ENCODE measurements around the gene AP3S1.
"Not testable (repeated sequence)": the region's sequence is repeated elsewhere in the genome, so short reads cannot be mapped to it uniquely, and the experiment has no call there.

The AP3S1 gene

DNA sequence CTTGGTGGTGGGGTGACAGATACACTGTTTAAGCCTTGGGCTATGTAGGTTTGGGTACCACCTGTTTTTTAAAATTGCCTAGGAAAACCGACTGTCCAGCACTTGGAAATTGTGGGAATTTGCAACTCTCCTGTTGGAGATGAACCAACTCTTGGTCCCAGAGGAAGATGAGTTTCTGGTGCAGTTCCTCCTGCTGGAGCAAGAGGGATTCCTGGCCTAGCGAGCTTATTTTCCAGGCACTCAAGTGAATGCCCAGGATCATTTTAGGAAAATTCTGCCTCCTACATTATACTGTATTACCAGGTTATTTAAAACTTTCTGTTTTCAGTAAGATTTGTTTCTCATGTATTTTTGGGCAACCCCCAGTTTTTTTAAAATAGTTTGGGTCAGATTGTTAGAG lies 33.7 kb downstream of the AP3S1 start:
- no peak for DNase-seq

DNA sequence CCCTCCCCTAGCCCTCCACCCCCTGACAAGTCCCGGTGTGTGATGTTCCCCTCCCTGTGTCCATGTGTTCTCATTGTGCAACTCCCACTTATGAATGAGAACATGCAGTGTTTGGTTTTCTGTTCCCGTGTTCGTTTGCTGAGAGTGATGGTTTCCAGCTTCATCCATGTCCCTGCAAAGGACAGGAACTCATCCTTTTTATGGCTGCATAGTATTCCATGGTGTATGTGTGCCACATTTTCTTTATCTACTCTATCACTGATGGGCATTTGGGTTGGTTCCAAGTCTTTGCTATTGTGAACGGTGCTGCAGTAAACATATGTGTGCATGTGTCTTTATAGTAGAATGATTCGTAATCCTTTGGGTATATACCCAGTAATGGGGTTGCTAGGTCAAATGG lies 35.6 kb downstream of the AP3S1 start:
- not testable (repeated sequence) for DNase-seq

DNA sequence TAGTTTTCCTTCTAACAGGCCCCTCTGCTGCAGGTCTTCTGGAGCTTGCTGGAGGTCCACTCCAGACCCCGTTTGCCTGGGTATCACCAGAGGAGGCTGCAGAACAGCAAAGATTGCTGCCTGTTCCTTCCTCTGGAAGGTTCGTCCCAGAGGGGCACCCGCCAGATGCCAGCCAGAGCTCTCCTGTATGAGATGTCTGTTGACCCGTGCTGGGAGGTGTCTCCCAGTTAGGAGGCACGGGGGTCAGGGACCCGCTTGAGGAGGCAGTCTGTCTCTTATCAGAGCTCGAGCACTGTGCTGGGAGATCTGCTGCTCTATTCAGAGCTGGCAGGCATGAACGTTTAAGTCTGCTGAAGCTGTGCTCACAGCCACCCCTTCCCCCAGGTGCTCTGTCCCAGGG lies 40.7 kb downstream of the AP3S1 start:
- not testable (repeated sequence) for DNase-seq

DNA sequence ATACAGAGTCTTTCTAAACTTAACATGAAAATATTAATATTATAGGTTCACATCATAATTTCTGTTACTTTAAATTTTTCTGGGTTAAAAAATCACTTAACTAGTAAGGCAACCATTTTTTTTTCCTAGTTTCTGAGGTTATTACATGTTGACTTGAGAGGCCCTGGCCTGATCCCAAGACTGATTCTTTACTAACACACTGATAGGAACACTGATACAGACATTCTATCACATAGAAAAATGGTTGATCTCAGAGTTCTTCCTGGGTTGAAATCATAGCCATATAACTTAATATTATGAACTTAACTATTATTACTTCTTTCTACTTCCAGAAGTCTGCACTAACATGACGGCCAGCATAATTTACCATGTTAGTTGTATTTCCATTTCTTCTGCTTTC lies 43.0 kb downstream of the AP3S1 start:
- DNase-seq: no peak

DNA sequence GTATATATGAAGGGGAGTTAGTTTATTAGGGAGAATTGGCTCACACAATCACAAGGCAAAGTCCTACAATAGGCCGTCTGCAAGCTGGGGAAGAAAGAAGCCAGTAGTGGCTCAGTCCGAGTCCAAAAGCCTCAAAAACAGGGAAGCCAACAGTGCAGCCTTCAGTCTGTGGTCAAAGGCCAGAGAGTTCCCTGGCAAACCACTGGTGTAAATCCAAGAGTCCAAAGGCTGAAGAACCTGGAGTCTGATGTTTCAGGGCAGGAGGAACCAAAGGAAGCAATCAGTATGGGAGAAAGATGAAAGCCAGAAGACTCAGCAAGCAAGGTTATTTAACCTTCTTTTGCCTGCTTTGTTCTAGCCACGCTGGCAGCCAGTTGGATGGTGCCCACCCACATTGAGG lies 43.5 kb downstream of the AP3S1 start:
- not testable (repeated sequence) for DNase-seq

DNA sequence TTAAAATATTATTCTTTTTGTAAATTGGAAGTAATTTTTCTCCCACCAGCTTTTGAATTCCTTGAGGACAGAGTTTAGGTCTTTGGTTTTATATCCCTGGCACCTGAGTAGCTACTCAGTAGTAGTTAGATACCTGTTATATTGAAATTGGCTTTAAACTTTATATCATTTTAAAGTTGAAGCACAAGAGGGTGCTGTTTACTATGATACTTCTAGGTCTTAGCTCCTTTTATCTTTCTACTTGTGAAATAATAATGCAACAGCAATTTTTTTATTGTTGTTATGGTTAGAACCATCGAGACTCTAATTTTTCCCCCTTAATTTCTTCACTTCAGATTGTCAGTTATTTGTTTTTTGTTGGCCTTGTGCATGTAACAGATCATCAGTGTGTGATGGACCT lies 46.3 kb downstream of the AP3S1 start:
- no peak for DNase-seq

DNA sequence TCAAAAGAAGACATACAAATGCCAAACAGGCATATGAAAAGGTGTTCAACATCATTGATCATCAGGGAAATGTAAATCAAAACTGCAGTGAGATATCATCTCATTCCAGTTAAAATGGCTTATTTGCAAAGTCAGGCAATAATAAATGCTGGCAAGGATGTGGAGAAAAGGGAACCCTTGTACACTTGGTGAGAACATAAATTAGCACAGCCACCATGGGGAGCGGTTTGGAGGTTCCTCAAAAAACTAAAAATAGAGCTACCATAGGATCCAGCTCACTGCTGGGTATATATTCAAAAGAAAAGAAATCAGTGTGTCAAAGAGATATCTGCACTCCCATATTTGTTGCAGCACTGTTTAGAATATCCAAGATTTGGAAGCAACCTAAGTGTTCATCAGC lies 50.3 kb downstream of the AP3S1 start:
- no peak for DNase-seq

DNA sequence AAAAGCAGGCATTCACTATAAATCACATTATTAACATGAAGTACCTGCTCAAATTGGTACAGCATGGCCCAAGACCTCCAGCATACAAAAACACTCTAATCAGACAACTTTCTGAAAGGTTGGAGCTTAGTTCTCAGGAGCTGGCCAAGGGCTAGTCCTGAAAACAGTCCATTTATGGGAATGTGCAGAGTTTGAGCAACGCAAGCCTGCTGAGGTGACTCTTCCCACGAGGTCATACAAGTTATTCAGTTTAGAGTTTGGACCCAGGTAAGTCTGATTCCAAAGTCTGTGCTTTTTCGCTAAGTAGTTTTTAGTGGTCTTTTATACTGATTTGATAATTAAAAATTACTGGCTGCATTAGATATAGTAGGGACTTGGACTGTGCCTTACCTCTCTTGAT lies 52.6 kb downstream of the AP3S1 start:
- DNase-seq: no peak

DNA sequence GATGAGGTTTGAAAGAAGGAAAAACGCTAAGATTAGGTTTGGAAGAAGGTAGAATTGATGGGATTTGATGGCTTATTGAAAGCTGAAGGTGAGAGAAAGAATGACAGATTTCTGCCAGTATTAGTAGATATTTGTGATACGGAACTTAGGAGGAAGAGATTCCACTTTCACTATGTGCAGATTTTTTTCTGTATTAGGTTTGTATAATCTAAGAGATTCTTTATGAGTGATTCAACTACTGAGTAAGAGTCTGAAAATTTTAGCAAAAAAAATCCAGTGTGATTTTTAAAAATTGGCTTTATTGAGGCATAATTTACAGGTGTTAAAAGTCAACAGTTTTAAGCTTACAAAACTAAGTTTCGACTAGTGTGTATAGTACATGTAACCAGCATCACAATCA lies 54.1 kb downstream of the AP3S1 start:
- no peak for DNase-seq

DNA sequence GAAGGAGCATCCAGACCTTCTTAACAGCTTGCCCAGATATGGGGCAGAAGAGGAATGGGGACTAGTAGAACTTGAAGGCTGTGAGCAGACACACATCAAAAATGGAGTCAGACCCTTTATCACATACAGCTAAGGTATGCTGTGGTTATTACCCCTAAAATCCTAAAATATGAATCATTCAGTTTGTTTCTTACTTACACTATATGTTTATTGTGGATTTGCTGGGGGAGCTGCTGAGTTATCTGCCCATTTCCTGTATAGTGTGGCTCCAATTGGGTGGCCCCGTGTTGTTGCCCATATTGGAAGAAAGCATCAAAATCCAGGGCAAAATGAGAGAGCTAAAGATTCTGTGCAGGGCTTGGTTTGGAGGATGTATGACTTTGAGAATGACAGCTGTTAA lies 56.9 kb downstream of the AP3S1 start:
- no peak for DNase-seq

DNA sequence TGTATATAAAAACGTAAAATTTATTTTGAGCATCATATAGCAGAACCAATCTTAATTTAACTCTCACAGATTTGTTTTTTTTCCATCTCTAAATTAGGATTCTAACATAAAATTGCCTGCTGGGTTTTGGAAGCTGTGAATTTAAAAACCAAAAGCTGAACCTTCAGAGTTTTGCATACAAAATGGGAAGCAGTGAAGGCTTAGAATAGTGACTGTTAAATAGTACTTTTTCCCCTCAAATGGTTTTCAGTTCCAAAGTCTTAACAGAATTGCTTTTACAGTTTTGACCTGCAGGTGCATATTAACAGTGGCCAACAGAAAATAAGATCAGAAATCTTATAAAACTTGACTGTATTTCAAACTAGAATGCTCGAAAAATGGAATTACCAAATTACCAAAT lies 65.4 kb downstream of the AP3S1 start:
- DNase-seq: no peak

DNA sequence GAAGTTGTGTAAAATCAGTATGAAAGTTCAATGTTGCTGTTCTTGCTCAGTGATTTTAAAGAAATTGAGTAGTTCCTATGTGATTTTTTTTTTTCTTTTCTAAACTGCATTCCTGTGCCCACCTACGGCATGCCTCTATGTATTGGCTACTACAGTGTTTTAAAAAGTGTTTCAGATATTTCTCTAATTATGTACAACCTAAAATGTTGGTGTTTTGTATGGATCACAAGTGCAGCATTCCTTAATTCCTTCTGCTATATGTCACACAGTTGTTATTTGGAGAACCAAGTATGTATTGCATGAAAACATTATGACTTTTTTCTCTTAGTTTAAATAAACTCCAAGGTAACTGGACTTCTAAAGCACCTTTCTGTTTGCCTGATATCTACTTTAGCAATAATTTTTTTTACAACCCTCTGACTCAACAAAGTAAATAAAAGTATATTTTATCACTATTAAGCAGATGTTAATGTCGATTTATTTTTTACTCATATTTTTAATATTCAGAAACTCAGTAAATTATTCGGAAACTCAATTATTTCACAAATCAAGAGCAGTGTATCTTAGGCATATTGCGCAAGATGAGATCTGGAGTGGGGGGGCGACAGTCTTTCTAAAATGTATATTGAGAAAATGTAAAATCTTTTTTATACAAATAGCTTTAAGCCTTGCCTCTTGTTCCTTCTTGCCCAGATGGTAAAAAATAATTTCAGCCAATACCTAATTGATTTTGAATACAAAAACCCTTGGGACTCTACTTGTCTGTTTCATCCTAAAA lies 72.1 kb downstream of the AP3S1 start:
- DNase-seq: not testable (repeated sequence)

DNA sequence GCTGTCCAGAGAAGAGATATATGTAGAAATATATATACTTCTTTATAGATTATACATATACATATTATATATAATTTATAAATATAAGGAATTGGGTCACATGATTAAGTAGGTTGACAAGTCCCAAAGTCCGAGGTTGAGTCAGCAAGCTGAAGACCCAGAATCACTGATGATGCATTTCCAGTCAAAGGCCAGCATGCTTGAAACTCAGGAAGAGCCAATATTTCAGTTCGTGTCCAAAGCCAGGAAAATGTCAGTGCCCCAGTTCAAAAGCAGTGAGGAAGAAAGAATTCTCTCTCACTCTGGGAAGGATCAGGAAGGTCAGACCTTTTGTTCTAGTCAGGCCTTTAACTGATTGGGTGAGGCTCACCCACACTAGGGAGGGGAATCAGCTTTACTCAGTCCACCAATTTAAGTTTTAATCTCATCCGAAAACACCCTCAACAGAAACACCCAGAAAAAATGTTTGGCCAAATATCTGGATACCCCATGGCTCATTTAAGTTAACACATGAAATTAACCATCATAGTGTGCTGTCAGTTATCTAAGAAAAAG lies 78.5 kb downstream of the AP3S1 start:
- DNase-seq: no peak

DNA sequence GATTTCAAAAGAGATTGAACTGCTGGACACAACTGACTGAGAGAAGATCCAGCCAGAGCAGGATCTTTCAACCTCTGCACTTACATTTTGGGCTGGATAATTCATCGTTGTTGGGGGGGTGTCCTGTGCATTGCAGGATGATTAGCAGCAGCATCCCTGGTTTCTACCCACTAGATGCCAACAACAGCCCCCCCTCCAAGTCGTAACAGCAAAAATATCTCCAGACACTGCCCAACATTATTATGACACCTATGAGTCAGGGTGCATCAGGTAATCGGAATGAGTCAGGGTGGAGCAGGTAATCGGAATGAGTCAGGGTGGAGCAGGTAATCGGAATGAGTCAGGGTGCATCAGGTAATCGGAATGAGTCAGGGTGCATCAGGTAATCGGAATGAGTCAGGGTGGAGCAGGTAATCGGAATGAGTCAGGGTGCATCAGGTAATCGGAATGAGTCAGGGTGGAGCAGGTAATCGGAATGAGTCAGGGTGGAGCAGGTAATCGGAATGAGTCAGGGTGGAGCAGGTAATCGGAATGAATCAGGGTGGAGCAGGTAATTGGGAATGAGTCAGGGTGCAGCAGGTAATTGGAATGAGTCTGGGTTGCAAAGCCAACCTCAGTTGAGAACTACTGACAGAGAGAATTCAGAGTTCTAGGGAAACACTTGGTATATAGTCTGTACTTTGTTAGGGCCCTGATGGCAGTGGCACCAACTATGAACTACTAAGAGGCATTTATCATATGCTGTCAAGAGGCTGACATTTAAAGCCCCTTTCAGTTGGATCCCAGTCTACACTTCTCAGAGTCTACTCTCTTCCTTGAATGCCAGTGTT lies 87.1 kb downstream of the AP3S1 start:
- DNase-seq: not testable (repeated sequence)

DNA sequence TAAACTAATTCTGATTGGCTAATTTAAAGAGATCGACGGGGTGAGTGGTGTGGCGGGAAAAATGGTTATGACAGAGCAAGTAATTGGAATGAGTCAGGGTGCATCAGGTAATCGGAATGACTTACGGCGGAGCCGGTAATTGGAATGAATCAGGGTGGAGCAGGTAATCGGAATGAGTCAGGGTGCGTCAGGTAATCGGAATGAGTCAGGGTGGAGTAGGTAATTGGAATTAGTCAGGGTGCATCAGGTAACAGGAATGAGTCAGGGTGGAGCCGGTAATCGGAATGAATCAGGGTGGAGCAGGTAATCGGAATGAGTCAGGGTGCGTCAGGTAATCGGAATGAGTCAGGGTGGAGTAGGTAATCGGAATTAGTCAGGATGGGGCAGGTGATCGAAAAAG lies 88.4 kb downstream of the AP3S1 start:
- not testable (repeated sequence) for DNase-seq

DNA sequence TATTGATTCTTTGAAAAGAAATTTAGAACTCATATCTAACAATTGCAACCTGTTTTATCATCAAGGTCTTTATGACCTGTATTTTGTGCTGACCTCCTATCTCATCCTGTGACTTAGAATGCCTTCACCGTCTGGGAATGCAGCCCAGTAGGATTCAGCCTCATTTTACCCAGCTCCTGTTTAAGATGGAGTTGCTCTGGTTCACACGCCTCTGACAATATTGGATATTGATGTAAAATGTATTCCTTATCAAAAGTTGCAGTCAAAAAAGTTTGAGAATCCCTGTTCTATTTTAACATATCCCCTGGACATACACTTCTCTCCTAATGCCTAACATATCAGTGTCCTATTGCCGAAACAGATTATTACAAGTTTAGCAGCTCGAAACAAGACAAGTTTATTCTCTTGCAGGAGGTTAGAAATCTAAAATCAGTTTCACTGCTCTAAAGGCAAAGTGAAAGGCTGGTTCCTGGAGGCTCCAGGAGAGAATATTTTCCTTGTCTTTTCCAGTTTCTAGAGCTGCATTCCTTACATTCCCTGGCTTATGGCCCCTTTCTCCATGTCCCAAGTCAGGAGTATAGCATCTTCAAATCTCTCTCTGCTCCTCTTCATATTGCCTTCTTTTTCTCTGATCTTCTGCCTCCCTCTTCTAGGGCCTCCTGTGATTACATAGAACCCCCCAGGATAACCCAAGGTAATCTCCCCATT lies 89.0 kb downstream of the AP3S1 start:
- no peak for DNase-seq

DNA sequence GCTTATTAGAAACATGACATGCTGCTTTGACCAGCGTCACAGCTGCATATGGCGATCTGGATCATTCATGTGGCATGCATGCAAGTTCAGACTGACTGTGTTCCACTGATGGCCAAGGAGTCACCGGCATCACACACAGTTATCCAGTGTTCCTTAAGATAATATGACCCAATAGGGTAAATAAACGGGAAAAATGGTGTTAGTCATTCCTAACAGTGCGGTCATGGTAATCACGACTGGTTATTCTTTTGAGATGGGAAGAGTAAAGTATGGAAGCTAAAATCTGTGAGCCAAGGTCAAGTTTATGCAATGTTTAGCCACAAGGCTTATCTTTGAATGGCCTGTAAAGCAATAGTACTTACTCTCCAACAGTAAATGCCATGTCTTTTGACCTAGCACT lies 91.3 kb downstream of the AP3S1 start:
- DNase-seq: no peak

DNA sequence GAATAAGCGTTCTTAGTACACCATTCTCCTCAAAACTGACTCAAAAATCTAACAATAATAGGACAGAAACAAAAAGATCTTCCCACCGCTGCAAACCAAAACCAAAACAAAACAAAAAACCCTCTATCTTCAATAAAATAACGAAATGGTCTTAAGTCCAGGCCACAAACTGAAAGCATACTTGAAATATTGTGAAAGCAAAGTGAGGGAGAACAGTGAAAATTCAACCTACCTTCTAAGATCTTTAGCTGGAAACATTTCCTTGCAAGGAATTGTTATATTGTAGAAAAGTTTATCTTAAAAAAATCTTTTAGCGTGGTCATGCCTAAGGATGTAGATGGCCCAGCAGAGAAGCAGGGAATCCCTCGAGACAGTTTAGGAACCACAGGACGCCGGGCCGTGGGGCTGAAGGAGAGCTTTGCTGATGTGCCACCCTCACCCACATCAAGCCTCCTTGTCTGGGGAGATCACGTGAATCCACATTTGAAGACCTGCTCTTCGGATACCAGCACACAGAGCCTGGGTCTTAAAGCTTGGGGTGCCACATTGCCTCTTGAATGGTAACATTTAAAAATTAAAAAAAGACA lies 92.7 kb downstream of the AP3S1 start:
- no peak for DNase-seq

DNA sequence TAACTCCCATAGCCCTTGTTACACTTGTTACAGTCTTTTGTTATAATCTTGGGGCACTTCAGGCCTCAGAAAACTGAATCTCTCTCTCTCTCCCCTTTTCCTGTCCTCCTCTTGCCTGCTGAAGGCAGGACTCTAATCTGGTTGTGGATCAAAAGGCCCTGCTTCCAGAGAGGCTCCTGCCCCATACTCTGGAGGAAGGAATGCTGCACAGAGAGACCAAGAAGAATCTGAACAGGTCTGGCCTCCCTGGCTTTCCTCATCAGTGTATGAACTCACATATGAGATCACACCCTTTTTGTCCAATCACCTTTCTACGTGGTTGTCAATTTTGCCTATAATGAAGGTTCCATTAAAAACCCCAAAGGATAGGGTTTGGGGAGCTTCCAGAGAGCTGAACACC lies 94.3 kb downstream of the AP3S1 start:
- DNase-seq: no peak

DNA sequence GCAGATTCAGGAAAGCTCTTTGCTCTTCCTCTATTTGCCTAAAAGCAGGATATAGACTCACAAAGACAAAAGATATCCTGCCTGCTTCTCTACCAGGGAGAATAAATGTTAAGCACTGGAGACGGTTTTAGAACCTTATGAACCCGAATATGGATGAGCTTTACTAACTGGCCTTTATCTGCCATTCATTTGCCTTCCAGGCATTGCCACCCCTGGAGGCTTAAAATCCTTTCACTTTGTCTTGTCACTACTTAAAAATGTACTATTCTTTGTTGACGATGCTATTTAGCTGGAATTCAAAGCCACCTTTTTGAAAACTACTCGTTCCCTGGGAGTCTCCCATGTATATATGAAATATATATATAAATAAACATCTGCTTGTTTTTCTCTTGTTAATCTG lies 97.3 kb downstream of the AP3S1 start:
- DNase-seq: no peak

DNA sequence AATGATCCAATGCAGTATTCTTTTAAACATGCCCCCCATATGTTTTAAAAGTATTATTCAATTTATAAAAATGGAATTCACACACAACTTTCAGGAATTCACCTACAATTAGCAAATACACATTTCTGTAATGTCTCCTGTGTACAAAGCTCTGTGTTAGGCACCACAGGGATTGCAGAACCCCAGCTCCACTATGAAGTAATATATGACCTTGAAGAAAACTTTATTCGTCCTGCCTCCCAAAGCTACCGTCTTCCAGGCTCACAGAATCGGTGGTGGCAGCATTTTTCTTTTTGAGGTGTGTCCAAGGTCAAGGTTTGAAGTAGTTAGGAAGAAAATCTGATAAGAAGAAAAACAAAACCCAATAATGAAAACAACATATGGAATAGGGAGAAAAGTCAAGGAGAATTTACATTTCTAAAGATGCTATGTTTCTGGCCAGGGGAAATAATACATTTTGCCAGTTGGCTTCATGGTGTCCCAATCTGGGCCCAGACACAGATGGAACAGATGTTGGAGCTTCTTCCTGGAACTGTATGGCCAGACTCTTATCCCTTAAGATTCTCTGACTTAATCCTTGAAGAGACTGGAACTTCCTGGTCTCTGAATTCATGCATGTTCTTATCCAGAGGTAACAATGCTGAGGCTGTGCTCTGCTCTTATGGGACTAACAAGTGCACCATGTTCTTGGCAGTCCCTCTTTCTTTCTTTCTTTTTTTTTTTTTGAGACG lies 98.5 kb downstream of the AP3S1 start:
- DNase-seq: no peak

DNA sequence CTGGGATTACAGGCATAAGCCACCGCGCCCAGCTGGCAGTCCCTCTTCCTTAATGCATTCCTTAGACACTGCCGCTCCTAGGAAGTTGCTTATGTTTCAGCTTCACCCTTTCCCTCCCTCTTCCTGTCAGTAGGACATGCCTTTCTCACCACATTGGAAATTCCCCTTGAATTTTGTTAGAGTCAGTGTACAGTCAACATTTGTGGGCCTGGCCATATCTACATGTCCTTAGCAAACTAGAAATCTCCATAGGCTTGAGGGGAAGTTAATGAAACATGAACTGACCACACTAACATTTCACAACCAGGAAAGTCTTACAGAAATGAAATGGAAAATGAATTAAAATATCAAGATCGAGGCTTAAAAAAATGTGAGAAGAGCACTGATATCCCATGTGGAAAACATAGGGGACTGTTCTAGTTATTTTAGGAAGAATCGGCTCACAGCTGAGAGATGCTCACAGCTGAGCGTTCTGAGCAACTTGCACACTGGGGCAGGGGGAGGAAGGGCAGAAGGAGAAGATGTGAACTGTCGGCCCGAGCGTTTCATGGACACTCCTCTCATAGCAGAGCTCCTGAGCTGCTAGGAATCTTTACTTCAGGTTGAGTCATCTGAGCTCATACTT lies 99.4 kb downstream of the AP3S1 start:
- no peak for DNase-seq

All from stimulated activated CD4-positive, alpha-beta T cell treated with anti-CD3 and anti-CD28 coated beads, Interleukin-2, amount 100 ng/mL, for 48 hours (primary cell).